Activated naive CD8-positive, alpha-beta T cell treated with anti-CD3 and anti-CD28 coated beads, Interleukin-2, amount 50 U/mL, for 24 hours (primary cell): ENCODE data around the gene TNFAIP8.

ENCODE experiments used
- ATAC-seq: fragments of 150-1000 bp; cut with Tn5 transposase; one replicate; pipeline ENCODE4 v1.10.0; 2021
- DNase-seq: peaks from one replicate; pipeline ENCODE4 v3.0.0; 2021
- H3K27ac Mint-ChIP-seq: one replicate; pipeline ENCODE4 v1.8.0; 2021; ENCODE audit warnings: mild to moderate bottlenecking, mixed read lengths
- H3K27me3 Mint-ChIP-seq: one replicate; pipeline ENCODE4 v1.8.0; 2021; ENCODE audit warnings: mixed read lengths
- H3K36me3 Mint-ChIP-seq: one replicate; pipeline ENCODE4 v1.8.0; 2021; ENCODE audit warnings: low read depth, mixed read lengths
- H3K4me1 Mint-ChIP-seq: one replicate; pipeline ENCODE4 v1.8.0; 2021; ENCODE audit warnings: mixed read lengths
- H3K4me3 Mint-ChIP-seq: one replicate; pipeline ENCODE4 v1.8.0; 2021; ENCODE audit warnings: mild to moderate bottlenecking, moderate library complexity, mixed read lengths
- H3K9me3 Mint-ChIP-seq: one replicate; pipeline ENCODE4 v1.8.0; 2021; ENCODE audit warnings: mixed read lengths

Gene TNFAIP8

GRCh38 chr5:119335261-119335677 lies 20.6 kb upstream of the TNFAIP8 start:
- Mint-ChIP-seq H3K4me1 (peaks cover 98% of the 10 kb centered on the region), H3K36me3 (peaks cover 6% of the 10 kb centered on the region), H3K27ac (peak overlapping the region; percentile 98), H3K4me3 (peak overlapping the region; percentile 71), H3K9me3 (no peaks in the 10 kb centered on the region), H3K27me3 (no peaks in the 10 kb centered on the region)
- ATAC-seq (no peak), DNase-seq (no peak)

DNA sequence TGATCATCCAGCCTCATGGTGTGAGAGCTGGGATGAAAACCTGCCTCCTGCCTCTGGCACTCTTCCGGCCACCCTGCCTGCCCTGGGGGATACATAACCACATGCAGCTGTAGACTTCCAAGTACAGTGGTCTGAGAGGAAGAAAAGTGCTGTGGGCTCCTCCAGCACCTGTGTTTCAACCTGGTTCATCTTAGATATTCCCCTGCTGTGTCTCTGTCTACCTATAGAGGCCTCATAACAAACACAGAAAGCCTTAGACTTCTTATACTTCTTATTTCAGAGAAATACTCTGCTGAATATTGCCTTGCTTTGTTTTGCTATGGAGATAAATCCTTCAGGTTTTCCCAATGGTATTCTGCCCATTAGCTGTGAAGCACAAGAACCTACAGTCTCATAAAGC lies 19.6 kb upstream of the TNFAIP8 start:
- DNase-seq: no peak
- peaks cover 98% of the 10 kb centered on the region for H3K4me1 Mint-ChIP-seq
- no peaks in the 10 kb centered on the region for H3K9me3 Mint-ChIP-seq
- no peak for ATAC-seq
- peaks cover 6% of the 10 kb centered on the region for H3K36me3 Mint-ChIP-seq
- H3K27me3 Mint-ChIP-seq: no peaks in the 10 kb centered on the region
- H3K4me3 Mint-ChIP-seq: peak overlapping the region; percentile 54
- peak overlapping the region; percentile 98 for H3K27ac Mint-ChIP-seq

- ATAC-seq (no peak), DNase-seq (no peak)
- Mint-ChIP-seq H3K4me3 (peak overlapping the region; percentile 12), H3K4me1 (peaks cover 98% of the 10 kb centered on the region), H3K36me3 (peaks cover 3% of the 10 kb centered on the region), H3K9me3 (no peaks in the 10 kb centered on the region), H3K27ac (peak overlapping the region; percentile 93), H3K27me3 (no peaks in the 10 kb centered on the region)
Observed at GRCh38 chr5:119336845-119337580, 18.8 kb upstream of the TNFAIP8 start.

GRCh38 chr5:119338326-119338946 lies 17.4 kb upstream of the TNFAIP8 start:
- H3K9me3 Mint-ChIP-seq: no peaks in the 10 kb centered on the region
- H3K4me3 Mint-ChIP-seq: peak overlapping the region; percentile 81
- DNase-seq: no peak
- H3K4me1 Mint-ChIP-seq: peaks cover 98% of the 10 kb centered on the region
- no peak for ATAC-seq
- peaks cover 7% of the 10 kb centered on the region for H3K36me3 Mint-ChIP-seq
- H3K27ac Mint-ChIP-seq: peak overlapping the region; percentile 93
- no peaks in the 10 kb centered on the region for H3K27me3 Mint-ChIP-seq

- peak; percentile 15 for ATAC-seq
- H3K27ac Mint-ChIP-seq: peak overlapping the region; percentile 93
- DNase-seq: no peak
- peak overlapping the region; percentile 81 for H3K4me3 Mint-ChIP-seq
- no peaks in the 10 kb centered on the region for H3K27me3 Mint-ChIP-seq
- H3K36me3 Mint-ChIP-seq: peaks cover 8% of the 10 kb centered on the region
- no peaks in the 10 kb centered on the region for H3K9me3 Mint-ChIP-seq
- peaks cover 99% of the 10 kb centered on the region for H3K4me1 Mint-ChIP-seq
Observed at GRCh38 chr5:119339344-119339743, 16.5 kb upstream of the TNFAIP8 start.

GRCh38 chr5:119339965-119340364 lies 15.9 kb upstream of the TNFAIP8 start:
- peak overlapping the region; percentile 93 for H3K27ac Mint-ChIP-seq
- H3K36me3 Mint-ChIP-seq: peaks cover 11% of the 10 kb centered on the region
- peak overlapping the region; percentile 81 for H3K4me3 Mint-ChIP-seq
- no peak for DNase-seq
- no peaks in the 10 kb centered on the region for H3K27me3 Mint-ChIP-seq
- ATAC-seq: peak; percentile 12
- H3K4me1 Mint-ChIP-seq: peaks cover 96% of the 10 kb centered on the region
- no peaks in the 10 kb centered on the region for H3K9me3 Mint-ChIP-seq

GRCh38 chr5:119340597-119341218 lies 15.1 kb upstream of the TNFAIP8 start:
- Mint-ChIP-seq H3K36me3 (peaks cover 15% of the 10 kb centered on the region), H3K27me3 (no peaks in the 10 kb centered on the region), H3K9me3 (no peaks in the 10 kb centered on the region), H3K4me1 (peaks cover 95% of the 10 kb centered on the region), H3K27ac (peak overlapping the region; percentile 93), H3K4me3 (peak overlapping the region; percentile 81)
- DNase-seq (peak; percentile 57), ATAC-seq (peak; percentile 35)

DNA sequence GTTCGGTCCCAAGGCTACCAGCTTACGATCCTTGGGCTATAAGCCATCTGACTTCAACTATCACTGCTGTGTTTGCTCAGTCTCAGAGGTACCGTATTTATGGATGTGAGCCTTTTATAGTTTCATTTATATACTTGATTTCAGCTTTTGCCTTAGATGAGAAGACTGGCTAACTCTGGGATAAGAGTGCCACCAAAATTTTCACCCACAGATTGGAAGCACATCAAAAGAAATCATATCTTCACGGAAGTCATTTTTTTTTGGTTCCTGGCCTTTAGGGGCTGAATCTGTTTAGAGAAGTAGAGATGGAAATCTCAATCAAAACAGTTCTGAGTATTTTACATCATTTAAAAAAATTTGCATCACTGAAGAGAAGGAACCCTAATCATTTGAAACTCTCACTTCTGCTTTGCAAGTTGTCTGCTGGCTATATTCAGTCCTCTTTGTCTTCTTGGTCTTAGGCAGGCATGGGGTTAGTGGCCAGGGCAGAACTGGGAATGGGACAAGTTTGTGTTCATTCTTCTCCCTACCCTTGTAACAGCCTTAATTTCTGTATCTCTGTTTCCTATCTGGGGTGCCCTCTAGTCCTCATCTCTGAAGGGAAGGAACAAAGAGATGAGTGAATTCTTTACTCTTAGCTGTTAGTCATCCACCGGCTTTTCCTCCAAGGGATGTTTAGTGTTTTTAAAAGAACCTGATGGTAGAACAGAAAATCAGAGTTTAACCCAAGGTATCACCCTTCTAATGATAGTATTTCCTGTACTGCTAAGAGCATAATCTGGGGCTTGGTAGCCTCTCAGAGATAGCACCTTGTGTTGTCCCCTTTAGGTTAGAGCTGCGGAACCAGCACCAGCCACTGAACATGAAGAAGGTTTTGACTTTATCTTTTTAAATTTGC lies 14.1 kb upstream of the TNFAIP8 start:
- Mint-ChIP-seq H3K9me3 (no peaks in the 10 kb centered on the region), H3K4me3 (peak overlapping the region; percentile 81), H3K4me1 (peaks cover 96% of the 10 kb centered on the region), H3K36me3 (peaks cover 15% of the 10 kb centered on the region), H3K27me3 (no peaks in the 10 kb centered on the region), H3K27ac (peak overlapping the region; percentile 93)
- peak; percentile 30 for ATAC-seq
- no peak for DNase-seq

DNA sequence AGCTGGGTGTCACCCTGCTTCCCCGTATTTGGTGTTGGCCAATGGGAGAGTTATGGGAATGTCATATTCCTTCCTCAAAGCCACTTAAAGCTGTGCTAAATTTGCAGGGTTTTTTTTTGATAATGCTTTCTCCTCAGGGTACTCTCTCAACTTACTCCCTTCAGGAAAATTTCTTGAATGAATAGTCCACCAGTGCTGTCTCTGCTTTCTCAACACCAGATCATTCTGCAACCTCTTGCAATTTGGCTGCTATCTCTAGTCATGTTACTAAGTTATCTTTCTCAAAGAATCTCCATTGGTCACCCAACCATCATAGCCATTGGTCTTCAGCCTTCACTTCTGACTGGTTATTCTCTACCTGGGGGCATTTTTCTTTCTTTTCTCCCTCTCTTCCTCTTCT lies 13.4 kb upstream of the TNFAIP8 start:
- no peak for DNase-seq
- no peak for ATAC-seq
- Mint-ChIP-seq H3K4me1 (peaks cover 96% of the 10 kb centered on the region), H3K4me3 (peak overlapping the region; percentile 81), H3K36me3 (peaks cover 15% of the 10 kb centered on the region), H3K27me3 (no peaks in the 10 kb centered on the region), H3K27ac (peak overlapping the region; percentile 93), H3K9me3 (no peaks in the 10 kb centered on the region)

GRCh38 chr5:119343052-119343451 lies 12.8 kb upstream of the TNFAIP8 start:
- no peak for DNase-seq
- Mint-ChIP-seq H3K36me3 (peaks cover 15% of the 10 kb centered on the region), H3K4me1 (peaks cover 96% of the 10 kb centered on the region), H3K4me3 (peak overlapping the region; percentile 81), H3K27me3 (no peaks in the 10 kb centered on the region), H3K9me3 (no peaks in the 10 kb centered on the region), H3K27ac (peak overlapping the region; percentile 93)
- ATAC-seq: no peak

- peak overlapping the region; percentile 57 for H3K4me3 Mint-ChIP-seq
- H3K9me3 Mint-ChIP-seq: no peaks in the 10 kb centered on the region
- peak overlapping the region; percentile 93 for H3K27ac Mint-ChIP-seq
- peaks cover 15% of the 10 kb centered on the region for H3K36me3 Mint-ChIP-seq
- H3K27me3 Mint-ChIP-seq: no peaks in the 10 kb centered on the region
- ATAC-seq (peak; percentile 61), DNase-seq (peak; percentile 69)
- H3K4me1 Mint-ChIP-seq: peaks cover 96% of the 10 kb centered on the region
Observed at GRCh38 chr5:119343766-119344165, 12.1 kb upstream of the TNFAIP8 start.

GRCh38 chr5:119344231-119344630 lies 11.6 kb upstream of the TNFAIP8 start:
- H3K36me3 Mint-ChIP-seq: peaks cover 20% of the 10 kb centered on the region
- H3K27me3 Mint-ChIP-seq: no peaks in the 10 kb centered on the region
- H3K27ac Mint-ChIP-seq: peak overlapping the region; percentile 93
- DNase-seq (no peak), ATAC-seq (peak; percentile 17)
- H3K4me3 Mint-ChIP-seq: peak overlapping the region; percentile 57
- H3K9me3 Mint-ChIP-seq: no peaks in the 10 kb centered on the region
- H3K4me1 Mint-ChIP-seq: peaks cover 96% of the 10 kb centered on the region

DNA sequence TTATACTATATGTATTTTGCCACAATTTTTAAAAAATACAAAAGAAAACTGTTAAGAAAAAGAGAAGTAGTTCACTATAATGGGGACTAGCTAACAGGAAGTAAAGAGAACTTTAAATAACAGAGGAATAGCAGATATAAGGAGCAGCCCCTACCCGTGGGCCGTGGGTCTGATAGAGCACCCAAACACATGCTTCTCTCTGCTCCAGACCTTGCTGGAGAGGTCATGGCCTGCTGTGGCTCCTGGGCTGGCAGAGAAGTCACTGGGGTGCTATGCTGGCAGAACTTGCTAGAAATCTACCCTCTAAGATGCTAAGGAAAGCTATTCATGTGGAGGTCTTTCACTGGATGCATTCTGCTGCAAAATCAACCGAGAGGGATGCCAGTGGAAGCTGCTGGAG lies 10.0 kb upstream of the TNFAIP8 start:
- Mint-ChIP-seq H3K4me3 (peak overlapping the region; percentile 67), H3K4me1 (peaks cover 95% of the 10 kb centered on the region), H3K27me3 (no peaks in the 10 kb centered on the region), H3K36me3 (peaks cover 21% of the 10 kb centered on the region), H3K9me3 (no peaks in the 10 kb centered on the region), H3K27ac (peak overlapping the region; percentile 93)
- ATAC-seq (no peak), DNase-seq (no peak)

DNA sequence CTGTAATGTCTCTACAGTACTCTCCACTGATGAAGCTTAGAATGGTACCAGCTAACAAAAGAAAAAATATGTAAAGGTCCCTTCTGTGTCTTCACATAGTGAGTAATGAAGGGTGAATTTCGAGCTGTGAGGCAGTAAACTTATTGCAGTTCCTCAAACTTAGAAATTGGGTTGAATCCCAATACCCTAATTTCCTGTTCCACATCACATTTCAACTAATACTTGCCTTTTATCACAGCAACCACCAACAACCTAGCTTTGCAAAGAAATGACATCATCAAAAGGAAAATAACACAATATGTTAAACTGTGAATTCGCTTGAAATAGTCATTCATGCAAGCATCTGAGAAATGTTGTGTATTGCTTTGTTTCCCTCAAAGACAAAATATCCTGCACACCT lies 9.4 kb upstream of the TNFAIP8 start:
- Mint-ChIP-seq H3K4me3 (peak overlapping the region; percentile 67), H3K27ac (peak overlapping the region; percentile 93)
- DNase-seq: no peak

More for the DNA sequence above, 9.4 kb upstream of the TNFAIP8 start:
- Mint-ChIP-seq H3K27me3 (no peaks in the 10 kb centered on the region), H3K36me3 (peaks cover 21% of the 10 kb centered on the region), H3K4me1 (peaks cover 93% of the 10 kb centered on the region), H3K9me3 (no peaks in the 10 kb centered on the region)
- peak; percentile 5 for ATAC-seq
